Measurements from ENCODE around the gene ZNF444.

GRCh38 chr19:56106993-56107392, 34.1 kb upstream of the ZNF444 start:
- TF ChIP-seq POLR2A (IDR thresholded peaks at IDR 0.05; ENCODE audit: borderline replicate concordance, extremely low read depth, insufficient read depth, insufficient read length) (no peak), REST (IDR thresholded peaks at IDR 0.05; ENCODE audit: low read depth) (no peak), CTCF (IDR thresholded peaks at IDR 0.05 in 2 of 3, conservative IDR thresholded peaks at IDR 0.05 in 1 of 3; ENCODE audit: borderline replicate concordance in 1 of 3, insufficient read depth in 1 of 3, low read depth in 2 of 3, low read length in 2 of 3) (no peak), RAD21 (IDR thresholded peaks at IDR 0.05; ENCODE audit: low read depth) (no peak)
